GM19099 (cell line): ENCODE results near the gene MYH14.

Experiments
- POLR2A ChIP-seq: IDR thresholded peaks from 3 replicates; pipeline ENCODE4 v1.6.1; 2011; ENCODE audit warnings: low read depth; ENCODE audit not compliant: insufficient read length; ENCODE audit errors: extremely low read depth

MYH14 gene

DNA sequence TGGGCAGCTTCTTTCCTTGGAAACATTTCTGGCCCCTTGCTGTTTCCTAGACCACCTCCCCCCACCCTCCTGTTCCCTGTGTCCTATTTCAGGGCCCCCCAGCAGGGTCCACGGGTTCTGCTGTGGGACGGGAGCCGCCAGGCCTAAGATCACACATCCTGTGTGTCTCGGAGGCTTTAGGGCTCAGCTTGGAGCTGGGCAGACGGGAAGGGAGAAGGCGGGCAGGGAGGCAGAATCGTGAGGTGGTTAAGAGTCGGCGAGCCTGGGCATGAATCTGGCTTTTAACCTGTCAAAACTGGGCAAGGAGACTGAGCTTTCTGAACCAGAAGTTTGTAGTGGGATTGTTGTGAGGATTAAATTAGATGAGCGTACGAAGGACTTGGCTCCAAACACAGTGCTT is 120.9 kb downstream of the MYH14 start:
- no peak for TF ChIP-seq POLR2A

DNA sequence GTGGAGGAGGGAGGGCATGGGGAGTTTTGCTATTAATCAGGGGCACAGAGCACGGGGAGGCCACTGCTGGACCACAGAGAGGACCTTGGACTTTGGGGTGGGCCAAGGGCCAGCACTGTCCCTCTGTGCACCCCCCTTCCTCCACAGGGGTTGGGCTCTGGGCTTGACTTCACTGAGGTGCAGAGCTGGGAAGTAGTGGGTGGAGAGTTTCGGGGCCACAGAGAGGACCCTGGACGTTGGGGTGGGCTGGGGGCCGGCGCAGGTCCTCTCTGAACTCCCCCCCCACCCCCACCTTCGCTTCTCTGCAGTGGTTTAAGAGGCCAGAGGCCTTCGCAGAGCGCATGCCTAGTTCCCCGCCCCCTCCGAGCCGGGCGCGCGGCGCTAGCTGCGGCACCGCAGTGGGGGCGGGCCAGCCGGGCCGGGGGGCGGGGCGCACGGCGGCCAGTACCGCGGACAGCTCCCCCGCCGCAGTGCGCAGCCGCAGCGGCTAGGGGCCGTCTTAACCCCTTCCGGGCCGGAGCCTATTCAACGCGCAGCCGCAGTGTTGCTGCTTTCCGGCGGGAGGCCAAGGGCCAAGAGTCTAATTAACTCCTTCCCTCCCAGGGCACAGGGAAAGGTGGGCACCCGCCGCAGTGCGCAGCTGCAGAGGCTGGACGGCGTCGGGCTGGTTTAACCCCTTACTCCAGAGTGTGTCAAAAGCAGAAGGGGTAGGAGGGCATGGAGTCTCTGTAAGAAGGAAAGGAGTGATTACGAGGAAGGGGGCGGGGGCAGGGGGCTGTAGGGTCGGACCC is 122.1 kb downstream of the MYH14 start:
- TF ChIP-seq POLR2A: no peak

GRCh38 chr19:50326101-50326664 is 122.8 kb downstream of the MYH14 start:
- TF ChIP-seq POLR2A: no peak

DNA sequence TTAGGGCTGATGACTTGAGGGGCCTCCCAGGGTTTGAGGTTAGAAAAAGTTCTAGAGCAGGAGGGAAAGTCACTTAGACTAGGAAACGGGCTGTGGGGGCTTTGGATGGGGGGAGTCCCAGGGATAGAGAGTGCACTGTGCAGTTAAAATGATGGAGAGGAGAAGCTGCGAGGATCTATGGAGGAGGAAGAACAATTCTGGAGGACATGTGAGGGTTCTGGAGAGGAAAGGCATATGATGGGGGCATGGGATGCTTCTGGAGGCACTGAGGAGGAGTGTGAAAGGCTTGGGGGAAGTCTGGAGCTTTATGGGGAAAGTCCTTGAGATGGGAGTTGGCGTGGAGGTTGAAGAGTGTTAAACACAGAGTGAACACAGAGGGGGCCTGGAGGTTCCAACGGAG is 123.6 kb downstream of the MYH14 start:
- no peak for TF ChIP-seq POLR2A

DNA sequence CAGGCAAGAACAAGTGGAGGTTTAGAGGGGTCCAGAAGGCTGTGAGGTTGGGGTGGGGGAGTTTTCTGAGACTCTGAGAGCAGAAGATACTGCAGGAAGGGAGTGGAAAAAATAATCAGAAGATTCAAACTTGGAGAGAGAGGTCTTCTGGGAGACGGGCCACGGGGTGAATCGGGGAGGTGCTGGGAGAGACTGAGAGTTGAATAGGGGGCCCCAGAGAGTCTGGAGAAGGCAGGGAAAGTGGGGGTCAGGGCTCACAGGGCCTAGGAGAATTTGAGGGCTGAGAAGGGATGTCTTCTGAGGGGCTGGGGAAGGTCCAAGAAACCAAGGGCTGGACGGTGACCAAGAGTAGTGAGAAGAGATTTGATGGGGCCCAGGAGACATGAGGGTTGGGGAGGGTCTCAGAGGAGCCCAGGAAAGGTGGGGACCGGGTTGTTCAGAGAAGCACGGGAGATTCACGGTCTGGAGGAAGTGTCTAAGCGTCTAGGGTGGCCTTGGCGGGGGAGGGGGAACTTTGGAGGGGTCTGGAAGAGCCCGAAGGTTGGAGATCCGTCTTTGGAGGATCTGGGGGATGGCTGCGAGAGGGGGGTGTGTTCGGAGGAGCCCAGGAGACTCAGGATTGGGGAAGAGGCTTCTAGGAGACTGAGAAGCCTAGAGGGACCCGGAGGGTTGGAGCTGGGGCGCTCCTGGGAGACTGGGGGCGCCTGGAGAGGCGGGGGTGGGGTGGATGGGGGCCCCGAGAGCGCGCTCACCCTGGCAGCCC is 124.2 kb downstream of the MYH14 start:
- no peak for TF ChIP-seq POLR2A

- no peak for TF ChIP-seq POLR2A
These were observed 124.9 kb downstream of the MYH14 start for GRCh38 chr19:50328224-50328872.

DNA sequence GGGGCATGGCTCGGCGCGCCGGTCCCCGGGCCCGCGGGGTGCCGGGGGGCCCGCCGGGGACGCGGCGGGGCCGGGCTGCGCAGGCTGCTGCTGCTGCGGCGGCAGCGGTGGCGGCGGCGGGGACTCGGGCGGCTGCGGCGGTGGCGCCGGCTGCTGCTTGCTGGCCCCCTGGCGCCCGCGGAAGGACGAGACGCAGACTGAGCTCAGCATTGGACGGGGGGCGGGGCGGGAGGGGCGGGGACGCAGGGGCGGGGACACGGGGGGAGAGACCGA is 125.4 kb downstream of the MYH14 start:
- no peak for TF ChIP-seq POLR2A

DNA sequence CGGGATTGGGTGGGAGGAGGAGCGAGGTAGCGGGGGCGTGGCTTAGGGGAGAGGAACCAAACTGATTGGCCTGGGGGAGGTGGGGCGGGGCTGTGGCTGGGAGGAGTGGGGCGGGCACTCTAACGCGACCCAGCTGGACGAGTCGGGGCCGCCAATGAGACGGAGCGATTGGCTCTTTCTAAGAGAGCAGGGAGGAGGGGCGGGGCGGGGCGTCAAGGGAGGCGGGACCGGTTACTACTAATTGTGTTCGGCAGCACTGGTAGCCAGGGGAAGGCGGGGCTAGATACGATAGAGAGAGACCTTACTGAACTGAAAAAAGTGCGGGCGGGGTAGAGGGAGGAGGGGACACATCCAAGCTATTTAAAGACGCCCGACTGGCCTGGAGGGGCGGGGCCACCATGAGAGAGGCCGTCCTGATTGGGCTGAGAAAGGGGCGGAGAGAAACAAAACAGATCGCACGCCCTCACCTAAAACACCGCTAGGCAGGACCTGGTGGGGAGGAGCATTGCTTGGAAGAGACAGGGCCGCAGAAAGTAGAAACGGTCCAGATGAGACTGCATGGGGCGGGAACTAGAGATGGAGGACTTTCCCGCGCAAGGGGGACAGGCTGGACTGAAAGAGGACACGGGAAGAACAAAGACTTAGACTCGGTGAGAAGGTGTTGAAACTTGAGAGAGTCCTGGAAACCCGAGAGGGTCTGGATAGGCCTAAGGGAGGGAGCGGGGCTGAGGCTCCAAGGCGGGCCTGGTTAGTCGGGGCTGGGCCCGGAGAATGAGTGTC is 125.9 kb downstream of the MYH14 start, which contains the start of gene KCNC3:
TSS of gene KCNC3 (minus strand) at position 232 of the 780 bp plus-strand sequence. CDS start 295 bp downstream, outside the sequence.
- peak; percentile 45 for TF ChIP-seq POLR2A

GRCh38 chr19:50330365-50331078 is 127.1 kb downstream of the MYH14 start:
- TF ChIP-seq POLR2A: no peak

DNA sequence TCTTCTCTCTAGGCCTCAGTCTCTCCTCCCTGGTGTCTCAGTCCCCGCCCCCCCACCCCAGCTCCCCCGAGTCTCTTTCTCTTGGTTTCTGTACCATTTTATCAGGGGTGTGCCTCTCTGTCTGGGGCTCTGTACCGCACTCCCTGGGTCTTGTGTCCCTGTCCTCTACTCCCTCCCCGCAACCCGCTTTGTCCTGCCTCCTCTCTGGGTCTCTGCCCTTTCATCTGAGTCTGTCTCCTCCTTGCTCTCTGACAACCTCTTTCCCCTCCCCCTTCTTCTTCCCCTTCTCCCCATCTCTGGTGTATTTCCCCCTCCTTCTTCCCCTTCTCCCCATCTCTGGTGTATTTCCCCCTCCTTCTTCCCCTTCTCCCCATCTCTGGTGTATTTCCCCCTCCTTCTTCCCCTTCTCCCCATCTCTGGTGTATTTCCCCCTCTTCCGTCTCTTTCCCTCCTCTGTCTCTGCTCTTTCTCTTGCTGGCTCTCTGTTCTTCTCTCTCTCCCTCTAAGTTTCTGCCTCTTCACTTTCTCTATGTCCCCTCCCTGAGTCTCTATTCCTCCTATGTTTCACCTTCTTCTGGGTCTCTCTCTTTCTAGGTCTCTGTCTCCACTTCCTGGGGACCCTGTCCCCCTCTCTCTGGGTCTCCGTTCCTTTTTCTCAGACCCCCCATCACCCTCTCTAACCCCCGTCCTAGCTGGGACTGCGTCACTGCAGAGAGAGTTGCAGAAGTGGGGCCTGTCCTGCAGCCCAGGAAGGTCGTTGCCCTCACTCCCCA is 128.0 kb downstream of the MYH14 start:
- TF ChIP-seq POLR2A: no peak

- no peak for TF ChIP-seq POLR2A
These were observed 128.5 kb downstream of the MYH14 start for GRCh38 chr19:50331994-50332243.

- no peak for TF ChIP-seq POLR2A
These were observed 129.0 kb downstream of the MYH14 start for GRCh38 chr19:50332244-50333038.

DNA sequence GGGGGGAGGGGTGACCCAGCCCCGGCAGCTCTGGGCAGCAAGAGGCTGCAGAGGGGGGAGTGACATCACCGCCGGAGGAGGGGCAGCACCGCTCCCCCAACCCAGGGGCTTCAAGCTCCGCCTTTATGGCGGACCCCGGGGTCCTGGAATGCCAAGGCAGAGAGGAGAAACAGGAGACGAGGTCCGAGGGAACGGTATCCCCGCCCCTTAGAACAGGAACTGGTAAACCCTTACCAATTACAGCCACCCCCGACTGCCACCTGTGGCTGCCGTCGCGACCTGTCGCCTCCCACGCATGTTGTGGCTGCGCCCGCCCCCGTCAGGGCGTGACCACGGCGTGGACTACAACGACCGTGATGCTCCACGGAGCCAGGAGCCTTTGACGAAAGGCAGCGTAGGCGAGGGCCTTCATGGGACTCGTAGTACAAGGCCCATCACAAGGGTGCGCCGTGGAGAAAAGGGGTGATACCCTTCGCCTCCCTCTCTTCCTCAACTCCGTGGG is 129.9 kb downstream of the MYH14 start:
- TF ChIP-seq POLR2A: no peak
